Upper lobe of left lung (tissue), 4 donors: Measurements from ENCODE around the gene PLA2G2C.

Source experiments
- POLR2A ChIP-seq, 4 donors: fragments of 450-650 bp; IDR thresholded peaks; one replicate each; pipeline ENCODE4 v1.5.1; 2016 to 2017; ENCODE audit warnings: antibody characterized with exemption in 4 of 4, mild to moderate bottlenecking in 2 of 4
- POLR2AphosphoS5 ChIP-seq, 2 donors: sonication (generic); formaldehyde crosslinking; IDR thresholded peaks; one replicate each; pipeline ENCODE4 v1.5.1; 2017; ENCODE audit warnings: antibody characterized with exemption in 2 of 2
- TF ChIP-seq, protein P1 (sequence below), 6 experiments: fragments of 450-650 bp in 4 of 6; fragments of 200-600 bp in 2 of 6; sonication (generic) in 2 of 6; IDR thresholded peaks; one replicate each; pipeline ENCODE4 v1.5.1; 2016 to 2019; ENCODE audit warnings: antibody characterized with exemption in 6 of 6

GRCh38 chr1:20187813-20188454, 1.6 kb upstream of the PLA2G2C start:
- TF ChIP-seq POLR2A (IDR thresholded peaks at IDR 0.05) (no peak), POLR2AphosphoS5 (IDR thresholded peaks at IDR 0.05) (no peak)
- TF ChIP-seq, protein P1, sequence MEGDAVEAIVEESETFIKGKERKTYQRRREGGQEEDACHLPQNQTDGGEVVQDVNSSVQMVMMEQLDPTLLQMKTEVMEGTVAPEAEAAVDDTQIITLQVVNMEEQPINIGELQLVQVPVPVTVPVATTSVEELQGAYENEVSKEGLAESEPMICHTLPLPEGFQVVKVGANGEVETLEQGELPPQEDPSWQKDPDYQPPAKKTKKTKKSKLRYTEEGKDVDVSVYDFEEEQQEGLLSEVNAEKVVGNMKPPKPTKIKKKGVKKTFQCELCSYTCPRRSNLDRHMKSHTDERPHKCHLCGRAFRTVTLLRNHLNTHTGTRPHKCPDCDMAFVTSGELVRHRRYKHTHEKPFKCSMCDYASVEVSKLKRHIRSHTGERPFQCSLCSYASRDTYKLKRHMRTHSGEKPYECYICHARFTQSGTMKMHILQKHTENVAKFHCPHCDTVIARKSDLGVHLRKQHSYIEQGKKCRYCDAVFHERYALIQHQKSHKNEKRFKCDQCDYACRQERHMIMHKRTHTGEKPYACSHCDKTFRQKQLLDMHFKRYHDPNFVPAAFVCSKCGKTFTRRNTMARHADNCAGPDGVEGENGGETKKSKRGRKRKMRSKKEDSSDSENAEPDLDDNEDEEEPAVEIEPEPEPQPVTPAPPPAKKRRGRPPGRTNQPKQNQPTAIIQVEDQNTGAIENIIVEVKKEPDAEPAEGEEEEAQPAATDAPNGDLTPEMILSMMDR (IDR thresholded peaks at IDR 0.05) = no peak
